A673 (cell line): ENCODE results near the gene CMIP. TPM values are rescaled to one million over a fixed set of nuclear protein-coding genes. Genes with fewer than 3 reads are reported as not detected.

Experiments
- BruUV-seq: library from RNA; stranded (reverse); fragments of 400-500 nt; replicated peaks from 2 replicates; lab custom pipeline; 2021; lab: Mats Ljungman, UMichigan
- CTCF ChIA-PET: fragments of 300-600 bp; sonication (Branson Sonifier 250); formaldehyde crosslinking; loops from one replicate; lab custom pipeline; 2022; ENCODE audit warnings: antibody characterized with exemption; lab: Charles Lee
- POLR2A ChIA-PET: fragments of 300-600 bp; sonication (Branson Sonifier 250); formaldehyde crosslinking; loops from one replicate; lab custom pipeline; 2022; ENCODE audit warnings: antibody characterized with exemption; ENCODE audit not compliant: low non-redundant PET; lab: Charles Lee
- DNase-seq: peaks from one replicate; pipeline ENCODE4 v3.0.0-alpha.2; 2015; ENCODE audit warnings: low spot score
- H3K27ac ChIP-seq: fragments of 200-600 bp; sonication (generic); 2 replicates; pipeline ENCODE4 v1.5.1; 2016; ENCODE audit warnings: mixed run types, low read depth, mild to moderate bottlenecking, mixed read lengths, antibody characterized with exemption, low read length; ENCODE audit not compliant: poor library complexity, severe bottlenecking
- H3K27me3 ChIP-seq: fragments of 200-600 bp; sonication (generic); replicated peaks from 2 replicates; pipeline ENCODE4 v1.6.1; 2017; ENCODE audit warnings: mixed run types, low read depth, mild to moderate bottlenecking, mixed read lengths, antibody characterized with exemption, low read length; ENCODE audit not compliant: insufficient read depth, poor library complexity
- H3K36me3 ChIP-seq: fragments of 200-600 bp; sonication (generic); 2 replicates; pipeline ENCODE4 v1.6.1; 2016; ENCODE audit warnings: mixed run types, mild to moderate bottlenecking, mixed read lengths, antibody characterized with exemption, low read length; ENCODE audit not compliant: insufficient read depth, poor library complexity, severe bottlenecking
- H3K4me1 ChIP-seq: fragments of 200-600 bp; sonication (generic); 2 replicates; pipeline ENCODE4 v1.6.1; 2017; ENCODE audit warnings: mixed run types, mild to moderate bottlenecking, mixed read lengths, antibody characterized with exemption, low read length; ENCODE audit not compliant: insufficient read depth, poor library complexity, severe bottlenecking
- H3K4me3 ChIP-seq: fragments of 200-600 bp; sonication (generic); 2 replicates; pipeline ENCODE4 v1.5.1; 2016; ENCODE audit warnings: low read depth, mixed run types, mild to moderate bottlenecking, mixed read lengths, low read length; ENCODE audit not compliant: poor library complexity, severe bottlenecking
- H3K9me3 ChIP-seq: fragments of 200-600 bp; sonication (generic); 2 replicates; pipeline ENCODE4 v1.6.1; 2016; ENCODE audit warnings: mixed run types, low read depth, mild to moderate bottlenecking, mixed read lengths, antibody characterized with exemption, low read length; ENCODE audit not compliant: poor library complexity, severe bottlenecking
- EZH2 ChIP-seq: fragments of 200-600 bp; sonication (generic); IDR thresholded peaks from 2 replicates; pipeline ENCODE4 v1.6.1; 2017; ENCODE audit warnings: borderline replicate concordance, low read depth, mild to moderate bottlenecking, mixed read lengths, antibody characterized with exemption, low read length; ENCODE audit not compliant: poor library complexity, severe bottlenecking
- intact Hi-C: fragments of 100-400 bp; cut with micrococcal nuclease; formaldehyde crosslinking; loops from one replicate; pipeline ENCODE4 v1.10.0; 2022; ENCODE audit not compliant: unreplicated experiment
- total RNA-seq: library from RNA; stranded (reverse); gene quantifications from 2 replicates; pipeline ENCODE4 v1.2.3, GENCODE V29; 2021
- TF ChIP-seq, protein P1 (sequence below): fragments of 300-800, 200-600 bp; sonication (generic); conservative IDR thresholded peaks from 2 replicates; pipeline ENCODE4 v1.5.1; 2017; ENCODE audit warnings: low read depth, mild to moderate bottlenecking, antibody characterized with exemption, low read length, moderate library complexity, mixed read lengths

CMIP gene
- total RNA-seq, 1 experiment from 2014 or later: 25.5 TPM

DNA sequence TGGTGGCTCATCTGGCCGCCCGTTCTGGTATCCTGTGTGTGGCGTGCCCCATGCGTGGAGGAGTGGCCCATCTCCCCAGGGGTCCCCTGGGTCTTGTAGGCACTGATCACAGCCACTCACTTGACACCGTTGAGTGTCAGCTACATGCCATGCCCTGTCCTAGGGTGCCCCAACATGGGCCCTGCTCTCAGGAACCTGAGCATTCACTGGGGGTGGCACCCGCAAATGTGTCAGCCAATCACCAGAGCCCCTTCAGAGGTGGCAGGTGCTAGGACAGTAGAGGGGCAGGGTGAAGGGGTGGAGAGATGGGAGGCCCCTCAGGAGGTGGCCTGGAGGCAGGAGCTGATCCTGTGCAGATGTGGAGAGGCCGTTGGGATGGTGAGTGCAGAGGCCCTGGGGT, 27.8 kb downstream of the CMIP start:
- intact Hi-C loops: no loop called here
- TF ChIP-seq, protein P1, sequence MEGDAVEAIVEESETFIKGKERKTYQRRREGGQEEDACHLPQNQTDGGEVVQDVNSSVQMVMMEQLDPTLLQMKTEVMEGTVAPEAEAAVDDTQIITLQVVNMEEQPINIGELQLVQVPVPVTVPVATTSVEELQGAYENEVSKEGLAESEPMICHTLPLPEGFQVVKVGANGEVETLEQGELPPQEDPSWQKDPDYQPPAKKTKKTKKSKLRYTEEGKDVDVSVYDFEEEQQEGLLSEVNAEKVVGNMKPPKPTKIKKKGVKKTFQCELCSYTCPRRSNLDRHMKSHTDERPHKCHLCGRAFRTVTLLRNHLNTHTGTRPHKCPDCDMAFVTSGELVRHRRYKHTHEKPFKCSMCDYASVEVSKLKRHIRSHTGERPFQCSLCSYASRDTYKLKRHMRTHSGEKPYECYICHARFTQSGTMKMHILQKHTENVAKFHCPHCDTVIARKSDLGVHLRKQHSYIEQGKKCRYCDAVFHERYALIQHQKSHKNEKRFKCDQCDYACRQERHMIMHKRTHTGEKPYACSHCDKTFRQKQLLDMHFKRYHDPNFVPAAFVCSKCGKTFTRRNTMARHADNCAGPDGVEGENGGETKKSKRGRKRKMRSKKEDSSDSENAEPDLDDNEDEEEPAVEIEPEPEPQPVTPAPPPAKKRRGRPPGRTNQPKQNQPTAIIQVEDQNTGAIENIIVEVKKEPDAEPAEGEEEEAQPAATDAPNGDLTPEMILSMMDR: no peak
- no peak for TF ChIP-seq EZH2
- Histone ChIP-seq H3K27ac (no peak overlapping the region), H3K9me3 (no peaks in the 10 kb centered on the region), H3K36me3 (no peaks in the 10 kb centered on the region), H3K4me3 (no peak overlapping the region), H3K4me1 (no peaks in the 10 kb centered on the region), H3K27me3 (no peaks in the 10 kb centered on the region)
- POLR2A ChIA-PET: no interaction called here
- DNase-seq: no peak
- CTCF ChIA-PET: no interaction called here
- no TSS peak for BruUV-seq

DNA sequence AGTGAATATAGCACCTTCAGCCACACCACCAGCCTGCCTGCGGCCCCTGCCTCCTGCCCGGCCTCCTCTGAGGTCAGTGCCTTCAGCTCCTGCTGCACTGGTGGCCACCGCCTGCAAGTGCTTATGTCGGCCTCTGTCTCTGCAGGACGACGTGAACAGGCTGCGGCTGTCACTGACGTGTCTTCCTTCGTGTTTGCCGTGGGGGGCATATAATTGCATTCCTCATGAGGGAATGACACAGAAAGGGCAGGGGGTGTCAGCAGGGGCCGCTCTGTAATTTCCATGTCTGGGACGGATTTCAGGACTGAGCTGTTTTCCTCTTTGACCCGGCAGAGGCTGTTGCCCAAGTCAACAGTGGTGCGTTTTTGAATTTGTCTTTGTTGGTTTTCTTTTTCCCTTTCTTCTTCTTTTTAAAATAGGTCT, 28.5 kb downstream of the CMIP start:
- BruUV-seq: no TSS peak
- no peaks in the 10 kb centered on the region for H3K36me3 ChIP-seq
- no peak for DNase-seq
- H3K27ac ChIP-seq: no peak overlapping the region
- TF ChIP-seq, protein P1: no peak
- TF ChIP-seq EZH2: no peak
- ChIA-PET POLR2A (no interaction called here), CTCF (no interaction called here)
- H3K4me1 ChIP-seq: no peaks in the 10 kb centered on the region
- no peaks in the 10 kb centered on the region for H3K9me3 ChIP-seq
- intact Hi-C loops: no loop called here
- H3K4me3 ChIP-seq: no peak overlapping the region
- H3K27me3 ChIP-seq: no peaks in the 10 kb centered on the region

GRCh38 chr16:81473558-81473957, 28.9 kb downstream of the CMIP start:
- TF ChIP-seq, protein P1: no peak
- TF ChIP-seq EZH2: no peak
- H3K27me3 ChIP-seq: no peaks in the 10 kb centered on the region
- ChIA-PET CTCF (no interaction called here), POLR2A (no interaction called here)
- H3K9me3 ChIP-seq: no peaks in the 10 kb centered on the region
- H3K4me1 ChIP-seq: no peaks in the 10 kb centered on the region
- no TSS peak for BruUV-seq
- H3K27ac ChIP-seq: no peak overlapping the region
- H3K36me3 ChIP-seq: no peaks in the 10 kb centered on the region
- DNase-seq: no peak
- H3K4me3 ChIP-seq: no peak overlapping the region
- intact Hi-C loops: no loop called here
